Measurements from ENCODE around the gene ABHD17B.

The ABHD17B gene

DNA sequence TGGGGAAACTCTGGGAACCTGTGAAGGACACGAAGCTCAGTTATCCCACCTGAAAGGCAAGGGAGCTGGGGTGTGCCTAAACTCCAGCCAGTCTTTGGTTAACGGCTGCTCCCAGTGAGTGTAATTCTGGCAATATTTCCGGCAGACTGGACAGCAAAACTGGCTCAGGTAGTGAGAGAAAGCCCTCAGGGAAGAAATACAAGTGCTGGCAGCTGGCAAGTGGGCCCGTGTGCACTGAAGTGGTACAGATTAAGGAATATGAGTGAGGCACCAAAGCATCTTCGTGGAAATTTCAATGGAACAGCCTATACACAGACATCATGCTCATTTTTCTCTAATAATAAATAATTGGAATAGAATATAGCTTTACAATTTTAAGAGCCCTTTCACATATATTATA lies 56.2 kb downstream of the ABHD17B start:
- H3K9me3 ChIP-seq (ENCODE audit: control insufficient read depth in 2 of 2, low read length in 2 of 2) = no peaks in the 10 kb centered on the region
- H3K9ac ChIP-seq (ENCODE audit: low read length in 2 of 2) = no peak overlapping the region
- H3K4me1 ChIP-seq (ENCODE audit: control insufficient read depth, insufficient read depth, low read length) = no peaks in the 10 kb centered on the region
- no peaks in the 10 kb centered on the region for H3K36me3 ChIP-seq (ENCODE audit: control insufficient read depth in 2 of 2, insufficient read depth in 2 of 2, low read length in 2 of 2)
- H3K27ac ChIP-seq (ENCODE audit: low read length) = no peak overlapping the region
- no peaks in the 10 kb centered on the region for H3K27me3 ChIP-seq (ENCODE audit: control insufficient read depth in 1 of 2, insufficient read depth in 2 of 2, low read length in 2 of 2)
- H3K4me3 ChIP-seq (ENCODE audit: low read length in 2 of 2) = no peak overlapping the region

DNA sequence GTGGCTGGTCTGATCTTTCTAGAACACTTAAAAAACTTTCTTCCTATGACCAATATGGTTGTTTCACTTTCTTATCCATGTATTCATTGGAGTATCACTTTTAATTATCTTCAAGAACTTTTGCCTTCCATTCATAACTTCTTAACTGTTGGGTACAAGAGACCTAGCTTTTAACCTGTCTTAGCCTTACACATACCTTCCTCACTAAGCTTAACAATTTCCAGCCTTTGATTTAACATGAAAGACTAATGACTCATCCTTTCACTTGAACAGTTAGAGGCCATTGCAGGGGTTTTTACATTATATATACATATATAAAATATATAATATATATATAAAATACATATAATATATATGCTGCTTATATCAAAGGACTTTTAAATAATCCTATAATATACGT lies 57.9 kb downstream of the ABHD17B start:
- Histone ChIP-seq H3K4me3 (ENCODE audit: low read length in 2 of 2) (no peak overlapping the region), H3K27me3 (ENCODE audit: control insufficient read depth in 1 of 2, insufficient read depth in 2 of 2, low read length in 2 of 2) (no peaks in the 10 kb centered on the region), H3K9me3 (ENCODE audit: control insufficient read depth in 2 of 2, low read length in 2 of 2) (no peaks in the 10 kb centered on the region), H3K9ac (ENCODE audit: low read length in 2 of 2) (no peak overlapping the region), H3K4me1 (ENCODE audit: control insufficient read depth, insufficient read depth, low read length) (no peaks in the 10 kb centered on the region), H3K36me3 (ENCODE audit: control insufficient read depth in 2 of 2, insufficient read depth in 2 of 2, low read length in 2 of 2) (no peaks in the 10 kb centered on the region), H3K27ac (ENCODE audit: low read length) (no peak overlapping the region)

DNA sequence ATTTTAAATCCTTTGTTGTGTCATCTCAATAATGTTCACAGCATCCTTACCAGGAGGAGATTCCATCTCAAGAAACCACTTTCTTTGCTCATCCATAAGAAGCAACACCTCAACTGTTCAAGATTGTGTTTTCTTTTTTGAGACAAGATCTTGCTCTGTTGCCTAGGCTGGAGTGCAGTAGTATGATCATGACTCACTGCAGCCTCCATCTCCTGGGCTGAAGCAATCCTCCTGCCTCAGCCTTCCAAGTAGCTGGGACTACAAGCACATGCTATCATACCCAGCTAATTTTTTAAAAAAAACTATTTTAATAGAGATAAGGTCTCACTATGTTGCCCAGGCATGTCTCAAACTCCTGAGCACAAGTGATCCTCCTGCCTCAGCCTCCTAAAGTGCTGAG lies 60.0 kb downstream of the ABHD17B start:
- H3K9me3 ChIP-seq (ENCODE audit: control insufficient read depth in 2 of 2, low read length in 2 of 2) = no peaks in the 10 kb centered on the region
- H3K27me3 ChIP-seq (ENCODE audit: control insufficient read depth in 1 of 2, insufficient read depth in 2 of 2, low read length in 2 of 2) = no peaks in the 10 kb centered on the region

DNA sequence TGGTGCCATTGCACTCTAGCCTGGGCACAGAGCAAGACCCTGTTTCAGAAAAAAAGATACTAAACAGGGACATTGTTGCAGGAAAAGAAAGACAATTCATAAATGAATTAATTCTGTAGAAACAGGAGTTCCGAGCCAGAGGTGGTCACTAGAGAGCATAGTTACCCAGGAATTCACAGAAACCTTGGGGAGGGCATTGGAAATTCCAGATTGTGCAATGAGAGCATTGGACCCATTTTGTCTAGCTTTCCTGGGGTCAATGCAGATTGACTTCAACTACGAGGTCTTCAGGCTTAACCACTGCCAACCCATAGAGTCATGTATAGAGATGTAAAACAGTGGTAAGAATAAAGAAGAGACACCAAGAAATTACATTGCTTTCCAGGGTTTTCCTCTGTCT lies 63.1 kb downstream of the ABHD17B start:
- no peaks in the 10 kb centered on the region for H3K4me1 ChIP-seq (ENCODE audit: control insufficient read depth, insufficient read depth, low read length)
- no peaks in the 10 kb centered on the region for H3K9me3 ChIP-seq (ENCODE audit: control insufficient read depth in 2 of 2, low read length in 2 of 2)
- no peak overlapping the region for H3K4me3 ChIP-seq (ENCODE audit: low read length in 2 of 2)
- H3K9ac ChIP-seq (ENCODE audit: low read length in 2 of 2) = no peak overlapping the region
- H3K36me3 ChIP-seq (ENCODE audit: control insufficient read depth in 2 of 2, insufficient read depth in 2 of 2, low read length in 2 of 2) = no peaks in the 10 kb centered on the region
- no peak overlapping the region for H3K27ac ChIP-seq (ENCODE audit: low read length)
- H3K27me3 ChIP-seq (ENCODE audit: control insufficient read depth in 1 of 2, insufficient read depth in 2 of 2, low read length in 2 of 2) = no peaks in the 10 kb centered on the region

More for the DNA sequence above, 60.0 kb downstream of the ABHD17B start:
- H3K9ac ChIP-seq (ENCODE audit: low read length in 2 of 2) = no peak overlapping the region
- no peaks in the 10 kb centered on the region for H3K36me3 ChIP-seq (ENCODE audit: control insufficient read depth in 2 of 2, insufficient read depth in 2 of 2, low read length in 2 of 2)
- H3K4me3 ChIP-seq (ENCODE audit: low read length in 2 of 2) = no peak overlapping the region
- no peak overlapping the region for H3K27ac ChIP-seq (ENCODE audit: low read length)
- H3K4me1 ChIP-seq (ENCODE audit: control insufficient read depth, insufficient read depth, low read length) = no peaks in the 10 kb centered on the region

DNA sequence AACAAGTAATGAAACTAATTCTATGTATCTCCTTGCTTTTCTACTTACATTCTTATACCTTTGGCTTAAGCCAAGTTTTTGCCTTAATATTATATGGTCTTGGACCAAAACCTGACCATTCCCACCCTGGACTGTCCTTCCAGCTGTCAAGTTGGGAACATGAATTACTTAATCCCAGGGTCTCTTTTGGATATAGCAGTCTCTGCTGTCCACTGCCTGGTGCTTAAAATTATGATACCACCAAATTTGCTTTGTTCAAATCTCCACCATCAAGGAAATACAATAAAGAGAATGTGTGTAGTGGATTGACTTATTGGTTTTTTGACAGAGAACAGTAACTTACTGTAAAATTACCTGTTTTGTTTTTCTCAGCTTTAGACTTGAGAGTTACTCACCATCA lies 66.2 kb downstream of the ABHD17B start:
- no peaks in the 10 kb centered on the region for H3K27me3 ChIP-seq (ENCODE audit: control insufficient read depth in 1 of 2, insufficient read depth in 2 of 2, low read length in 2 of 2)

DNA sequence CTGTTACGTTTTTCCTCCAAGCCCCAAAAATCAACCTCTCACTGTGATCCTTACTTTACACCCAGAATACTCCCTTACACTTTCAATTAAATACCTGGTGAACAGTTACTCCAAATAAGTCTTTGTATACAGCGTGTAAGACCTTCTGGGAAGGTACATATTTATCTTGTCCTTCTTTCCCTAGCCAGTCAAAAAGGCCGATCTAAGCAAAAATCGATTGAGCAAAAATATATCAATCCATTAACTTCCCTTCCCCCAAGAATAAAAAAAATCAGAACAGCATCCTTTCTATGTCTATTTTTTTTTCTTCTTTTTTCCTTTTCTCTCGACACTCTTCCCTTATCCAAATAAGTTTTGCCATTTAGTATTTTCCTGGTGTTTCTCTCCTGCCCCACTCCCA lies 71.3 kb downstream of the ABHD17B start:
- H3K27ac ChIP-seq (ENCODE audit: low read length) = no peak overlapping the region
- no peaks in the 10 kb centered on the region for H3K27me3 ChIP-seq (ENCODE audit: control insufficient read depth in 1 of 2, insufficient read depth in 2 of 2, low read length in 2 of 2)
- no peak overlapping the region for H3K9ac ChIP-seq (ENCODE audit: low read length in 2 of 2)
- H3K4me1 ChIP-seq (ENCODE audit: control insufficient read depth, insufficient read depth, low read length) = no peaks in the 10 kb centered on the region
- H3K9me3 ChIP-seq (ENCODE audit: control insufficient read depth in 2 of 2, low read length in 2 of 2) = peaks cover 0 to 2% of the 10 kb centered on the region in 2 donors
- H3K36me3 ChIP-seq (ENCODE audit: control insufficient read depth in 2 of 2, insufficient read depth in 2 of 2, low read length in 2 of 2) = no peaks in the 10 kb centered on the region
- no peak overlapping the region for H3K4me3 ChIP-seq (ENCODE audit: low read length in 2 of 2)

More for the DNA sequence above, 66.2 kb downstream of the ABHD17B start:
- no peak overlapping the region for H3K4me3 ChIP-seq (ENCODE audit: low read length in 2 of 2)
- no peaks in the 10 kb centered on the region for H3K4me1 ChIP-seq (ENCODE audit: control insufficient read depth, insufficient read depth, low read length)
- H3K9me3 ChIP-seq (ENCODE audit: control insufficient read depth in 2 of 2, low read length in 2 of 2) = peaks cover 0 to 2% of the 10 kb centered on the region in 2 donors
- no peaks in the 10 kb centered on the region for H3K36me3 ChIP-seq (ENCODE audit: control insufficient read depth in 2 of 2, insufficient read depth in 2 of 2, low read length in 2 of 2)
- no peak overlapping the region for H3K27ac ChIP-seq (ENCODE audit: low read length)
- H3K9ac ChIP-seq (ENCODE audit: low read length in 2 of 2) = no peak overlapping the region

DNA sequence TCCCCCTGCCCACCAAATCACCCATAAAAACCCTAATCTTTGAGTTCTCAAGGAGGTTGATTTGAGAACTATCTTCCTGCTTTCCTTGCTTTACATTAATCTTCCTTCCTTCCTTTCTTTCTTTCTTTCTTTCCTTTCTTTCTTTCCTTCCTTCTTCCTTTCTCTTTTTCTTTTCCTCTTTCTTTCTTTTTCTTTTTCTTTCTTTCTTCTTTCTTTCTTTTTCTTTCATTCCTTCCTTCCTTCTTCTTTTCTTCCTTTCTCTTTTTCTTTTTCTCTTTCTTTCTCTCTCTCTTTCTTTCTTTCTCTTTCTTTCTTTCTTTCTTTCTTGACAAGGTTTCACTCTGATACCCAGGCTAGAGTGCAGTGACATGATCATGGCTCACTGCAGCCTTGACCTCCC lies 75.4 kb downstream of the ABHD17B start:
- H3K4me3 ChIP-seq (ENCODE audit: low read length in 2 of 2) = no peak overlapping the region
- H3K27me3 ChIP-seq (ENCODE audit: control insufficient read depth in 1 of 2, insufficient read depth in 2 of 2, low read length in 2 of 2) = no peaks in the 10 kb centered on the region

DNA sequence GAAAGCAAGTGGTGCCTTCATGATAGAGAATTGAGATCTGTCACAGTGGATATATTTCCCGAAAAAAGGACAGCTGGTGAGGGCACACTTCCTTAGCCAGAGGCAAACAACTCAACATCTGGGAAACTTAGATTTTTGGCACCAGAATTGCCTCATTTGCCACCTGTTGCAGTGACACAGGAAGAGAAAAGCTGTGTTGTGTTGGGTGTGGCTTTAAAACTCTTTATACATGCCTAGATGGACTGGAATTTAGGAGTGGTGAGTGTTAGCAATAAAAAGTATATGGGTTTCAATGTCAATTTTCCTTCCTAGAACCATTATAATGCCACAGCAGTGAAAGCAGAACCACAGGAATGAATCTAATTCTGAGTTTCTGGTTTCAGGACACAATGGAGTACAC lies 80.1 kb downstream of the ABHD17B start:
- no peak overlapping the region for H3K9ac ChIP-seq (ENCODE audit: low read length in 2 of 2)
- H3K27ac ChIP-seq (ENCODE audit: low read length) = no peak overlapping the region
- no peaks in the 10 kb centered on the region for H3K36me3 ChIP-seq (ENCODE audit: control insufficient read depth in 2 of 2, insufficient read depth in 2 of 2, low read length in 2 of 2)
- no peaks in the 10 kb centered on the region for H3K4me1 ChIP-seq (ENCODE audit: control insufficient read depth, insufficient read depth, low read length)
- H3K27me3 ChIP-seq (ENCODE audit: control insufficient read depth in 1 of 2, insufficient read depth in 2 of 2, low read length in 2 of 2) = no peaks in the 10 kb centered on the region
- H3K9me3 ChIP-seq (ENCODE audit: control insufficient read depth in 2 of 2, low read length in 2 of 2) = no peaks in the 10 kb centered on the region
- H3K4me3 ChIP-seq (ENCODE audit: low read length in 2 of 2) = no peak overlapping the region

More for the DNA sequence above, 75.4 kb downstream of the ABHD17B start:
- Histone ChIP-seq H3K9me3 (ENCODE audit: control insufficient read depth in 2 of 2, low read length in 2 of 2) (no peaks in the 10 kb centered on the region), H3K9ac (ENCODE audit: low read length in 2 of 2) (no peak overlapping the region), H3K36me3 (ENCODE audit: control insufficient read depth in 2 of 2, insufficient read depth in 2 of 2, low read length in 2 of 2) (no peaks in the 10 kb centered on the region), H3K4me1 (ENCODE audit: control insufficient read depth, insufficient read depth, low read length) (no peaks in the 10 kb centered on the region), H3K27ac (ENCODE audit: low read length) (no peak overlapping the region)

DNA sequence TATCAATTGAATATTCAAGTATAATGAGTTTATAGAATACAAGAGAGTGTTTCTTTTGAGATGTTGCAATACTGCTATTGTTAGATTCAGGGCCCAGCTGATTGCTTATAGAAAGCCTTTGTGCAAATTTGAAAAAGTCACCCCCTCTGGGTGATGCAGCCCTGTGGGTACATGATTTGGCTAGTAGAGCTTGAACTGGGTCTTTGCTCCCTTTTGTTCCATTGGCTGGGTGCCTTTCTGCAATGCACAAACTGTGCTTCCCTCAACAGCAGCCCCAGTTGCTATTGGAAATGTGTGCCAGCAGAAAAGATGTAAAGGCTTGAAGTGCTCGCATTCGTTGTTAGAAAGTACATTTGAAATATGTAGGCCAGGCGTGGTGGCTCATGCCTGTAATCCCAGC lies 80.8 kb downstream of the ABHD17B start:
- H3K9me3 ChIP-seq (ENCODE audit: control insufficient read depth in 2 of 2, low read length in 2 of 2) = no peaks in the 10 kb centered on the region
- H3K4me1 ChIP-seq (ENCODE audit: control insufficient read depth, insufficient read depth, low read length) = no peaks in the 10 kb centered on the region
- no peak overlapping the region for H3K4me3 ChIP-seq (ENCODE audit: low read length in 2 of 2)
- no peaks in the 10 kb centered on the region for H3K36me3 ChIP-seq (ENCODE audit: control insufficient read depth in 2 of 2, insufficient read depth in 2 of 2, low read length in 2 of 2)
- no peaks in the 10 kb centered on the region for H3K27me3 ChIP-seq (ENCODE audit: control insufficient read depth in 1 of 2, insufficient read depth in 2 of 2, low read length in 2 of 2)
- H3K9ac ChIP-seq (ENCODE audit: low read length in 2 of 2) = no peak overlapping the region
- no peak overlapping the region for H3K27ac ChIP-seq (ENCODE audit: low read length)

DNA sequence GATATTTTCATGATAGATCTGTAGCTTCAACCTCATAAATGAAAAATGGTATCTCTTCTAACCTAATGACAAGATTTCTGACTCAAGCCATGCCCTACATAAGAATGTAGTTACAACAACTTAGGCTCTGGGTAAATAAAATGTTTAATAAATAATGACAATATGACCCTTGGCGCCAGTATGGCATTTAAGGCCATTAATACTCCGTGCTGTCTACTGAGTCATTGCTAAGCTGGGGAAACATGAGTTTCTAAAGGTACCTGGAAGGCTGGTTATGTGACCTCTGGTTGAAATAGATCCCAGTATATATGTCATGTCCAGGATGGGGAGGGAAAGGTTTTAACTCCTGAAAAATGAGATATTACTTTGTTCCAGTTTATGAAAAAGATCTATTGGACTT lies 84.7 kb downstream of the ABHD17B start:
- H3K4me3 ChIP-seq (ENCODE audit: low read length in 2 of 2) = no peak overlapping the region
- no peak overlapping the region for H3K9ac ChIP-seq (ENCODE audit: low read length in 2 of 2)
- H3K27me3 ChIP-seq (ENCODE audit: control insufficient read depth in 1 of 2, insufficient read depth in 2 of 2, low read length in 2 of 2) = no peaks in the 10 kb centered on the region
- H3K36me3 ChIP-seq (ENCODE audit: control insufficient read depth in 2 of 2, insufficient read depth in 2 of 2, low read length in 2 of 2) = no peaks in the 10 kb centered on the region
- no peaks in the 10 kb centered on the region for H3K4me1 ChIP-seq (ENCODE audit: control insufficient read depth, insufficient read depth, low read length)
- no peak overlapping the region for H3K27ac ChIP-seq (ENCODE audit: low read length)
- no peaks in the 10 kb centered on the region for H3K9me3 ChIP-seq (ENCODE audit: control insufficient read depth in 2 of 2, low read length in 2 of 2)

DNA sequence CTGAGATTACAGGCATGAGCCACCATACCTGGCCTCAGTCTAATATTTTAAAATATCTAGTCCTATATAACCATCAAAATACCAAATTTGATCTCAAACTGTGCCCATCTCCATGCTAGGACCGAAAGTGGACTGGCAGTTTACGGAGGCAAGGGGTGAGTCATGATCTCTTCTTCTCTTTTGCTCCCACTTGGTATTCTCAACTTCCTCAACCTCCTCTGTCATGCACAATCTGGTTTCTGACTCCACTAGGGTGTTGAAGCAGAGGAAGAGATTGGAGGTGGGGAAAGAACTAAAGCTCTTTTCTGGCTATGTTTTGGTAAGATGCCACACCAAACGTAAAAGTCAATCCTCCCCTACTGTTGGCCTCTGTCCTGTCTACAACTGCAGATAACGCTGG lies 86.7 kb downstream of the ABHD17B start:
- H3K9me3 ChIP-seq (ENCODE audit: control insufficient read depth in 2 of 2, low read length in 2 of 2) = no peaks in the 10 kb centered on the region
- no peak overlapping the region for H3K4me3 ChIP-seq (ENCODE audit: low read length in 2 of 2)
- no peak overlapping the region for H3K27ac ChIP-seq (ENCODE audit: low read length)
- H3K27me3 ChIP-seq (ENCODE audit: control insufficient read depth in 1 of 2, insufficient read depth in 2 of 2, low read length in 2 of 2) = no peaks in the 10 kb centered on the region
- no peak overlapping the region for H3K9ac ChIP-seq (ENCODE audit: low read length in 2 of 2)
- no peaks in the 10 kb centered on the region for H3K36me3 ChIP-seq (ENCODE audit: control insufficient read depth in 2 of 2, insufficient read depth in 2 of 2, low read length in 2 of 2)
- H3K4me1 ChIP-seq (ENCODE audit: control insufficient read depth, insufficient read depth, low read length) = no peaks in the 10 kb centered on the region

Data from stomach smooth muscle (tissue), 2 donors.